ENCODE measurements around the gene EZH1. TPM values are rescaled to one million over a fixed set of nuclear protein-coding genes. Genes with fewer than 3 reads are reported as not detected.

EZH1 gene
- total RNA-seq, 2 donors from 2014 or later, result 30.5 to 32.5 TPM

DNA sequence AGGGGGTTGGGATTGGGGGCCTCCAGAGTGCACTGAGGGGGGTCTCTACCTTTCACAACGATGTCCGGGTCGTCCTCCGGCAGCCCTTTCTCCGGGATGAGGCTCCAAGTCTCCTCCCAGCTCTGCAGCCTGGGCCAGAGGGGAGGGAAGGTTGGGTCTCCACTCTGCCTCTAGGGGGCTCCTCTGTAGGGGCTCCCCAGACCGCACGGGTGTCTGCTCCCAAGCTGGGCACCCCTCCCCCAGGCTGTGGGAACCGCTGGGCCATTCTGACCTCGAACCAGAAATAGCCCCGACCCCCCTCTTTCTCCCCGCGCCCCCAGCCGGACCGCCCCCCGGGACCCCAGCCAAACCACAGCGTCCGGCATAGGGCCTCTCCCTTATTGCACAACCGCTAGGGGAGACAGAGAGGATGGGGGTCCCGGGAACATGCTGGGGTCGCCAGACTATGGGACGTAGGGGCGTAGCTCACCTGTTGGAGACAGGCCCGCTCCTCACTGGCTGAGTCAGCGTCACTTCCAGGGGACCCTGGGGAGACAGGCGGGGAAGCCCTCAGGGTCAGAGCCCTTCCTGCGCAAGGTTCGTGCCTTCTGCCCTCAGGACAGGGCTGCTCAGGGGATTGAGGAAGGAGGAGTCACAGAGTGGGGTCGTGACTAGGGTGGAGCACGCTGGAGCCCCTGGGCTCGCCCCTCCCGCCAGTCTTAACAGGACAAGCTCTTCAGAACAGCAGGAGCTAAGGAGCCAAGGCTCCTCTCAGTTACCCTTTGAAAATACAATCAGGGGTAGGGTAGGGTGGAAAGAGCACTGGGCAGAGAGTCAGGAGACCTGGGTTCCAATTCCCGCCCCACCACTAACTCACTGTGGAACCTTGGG is 70.7 kb downstream of the EZH1 start:
- Histone ChIP-seq H3K27me3 (no peaks in the 10 kb centered on the region), H3K36me3 (peaks cover 41% of the 10 kb centered on the region), H3K9me3 (no peaks in the 10 kb centered on the region), H3K4me3 (peak overlapping the region; percentile 63 to 87), H3K4me1 (peaks cover 0 to 53% of the 10 kb centered on the region in 2 donors), H3K27ac (peak overlapping the region; percentile 95 to 99)
- peak; percentile 71 for DNase-seq (ENCODE audit: low spot score)
- TF ChIP-seq, protein P1, sequence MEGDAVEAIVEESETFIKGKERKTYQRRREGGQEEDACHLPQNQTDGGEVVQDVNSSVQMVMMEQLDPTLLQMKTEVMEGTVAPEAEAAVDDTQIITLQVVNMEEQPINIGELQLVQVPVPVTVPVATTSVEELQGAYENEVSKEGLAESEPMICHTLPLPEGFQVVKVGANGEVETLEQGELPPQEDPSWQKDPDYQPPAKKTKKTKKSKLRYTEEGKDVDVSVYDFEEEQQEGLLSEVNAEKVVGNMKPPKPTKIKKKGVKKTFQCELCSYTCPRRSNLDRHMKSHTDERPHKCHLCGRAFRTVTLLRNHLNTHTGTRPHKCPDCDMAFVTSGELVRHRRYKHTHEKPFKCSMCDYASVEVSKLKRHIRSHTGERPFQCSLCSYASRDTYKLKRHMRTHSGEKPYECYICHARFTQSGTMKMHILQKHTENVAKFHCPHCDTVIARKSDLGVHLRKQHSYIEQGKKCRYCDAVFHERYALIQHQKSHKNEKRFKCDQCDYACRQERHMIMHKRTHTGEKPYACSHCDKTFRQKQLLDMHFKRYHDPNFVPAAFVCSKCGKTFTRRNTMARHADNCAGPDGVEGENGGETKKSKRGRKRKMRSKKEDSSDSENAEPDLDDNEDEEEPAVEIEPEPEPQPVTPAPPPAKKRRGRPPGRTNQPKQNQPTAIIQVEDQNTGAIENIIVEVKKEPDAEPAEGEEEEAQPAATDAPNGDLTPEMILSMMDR (IDR thresholded peaks at IDR 0.05), result peak; percentile 49 to 66

DNA sequence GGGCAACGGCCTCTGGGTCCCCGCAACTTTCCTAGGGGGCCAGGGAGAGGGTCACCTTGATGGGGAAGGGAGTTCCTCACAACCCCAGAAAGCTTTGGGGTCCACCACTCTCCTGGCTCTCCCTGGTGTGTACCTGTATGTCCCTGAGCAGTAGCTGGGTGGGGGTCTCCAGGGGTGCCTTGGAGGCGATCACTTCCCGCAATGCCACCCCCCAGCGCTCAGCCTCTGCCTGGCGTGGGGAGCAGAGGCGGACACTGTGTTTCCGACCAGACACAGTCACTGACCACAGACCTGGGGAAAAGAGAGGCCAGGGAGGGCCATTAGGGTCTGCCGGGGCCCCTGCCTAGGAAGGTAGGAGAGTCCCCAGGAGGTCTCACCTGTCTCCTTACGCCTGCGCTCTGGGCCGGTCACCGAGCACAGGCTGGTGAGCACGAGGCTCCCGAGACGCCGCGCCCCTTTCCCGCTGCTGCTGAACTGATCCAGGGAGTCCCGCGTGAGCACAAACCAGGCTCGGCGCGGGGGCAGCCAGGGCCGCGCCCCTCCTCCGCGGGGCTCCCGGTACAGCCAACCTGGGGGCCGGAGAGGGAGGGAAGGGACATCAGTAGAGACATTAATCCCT is 71.5 kb downstream of the EZH1 start:
- Histone ChIP-seq H3K27me3 (no peaks in the 10 kb centered on the region), H3K4me3 (peak overlapping the region; percentile 25 to 87), H3K4me1 (peaks cover 0 to 53% of the 10 kb centered on the region in 2 donors), H3K27ac (peak overlapping the region; percentile 95 to 99), H3K36me3 (peaks cover 47% of the 10 kb centered on the region), H3K9me3 (no peaks in the 10 kb centered on the region)
- no peak for DNase-seq (ENCODE audit: low spot score)
- TF ChIP-seq, protein P1 (IDR thresholded peaks at IDR 0.05), result no peak

DNA sequence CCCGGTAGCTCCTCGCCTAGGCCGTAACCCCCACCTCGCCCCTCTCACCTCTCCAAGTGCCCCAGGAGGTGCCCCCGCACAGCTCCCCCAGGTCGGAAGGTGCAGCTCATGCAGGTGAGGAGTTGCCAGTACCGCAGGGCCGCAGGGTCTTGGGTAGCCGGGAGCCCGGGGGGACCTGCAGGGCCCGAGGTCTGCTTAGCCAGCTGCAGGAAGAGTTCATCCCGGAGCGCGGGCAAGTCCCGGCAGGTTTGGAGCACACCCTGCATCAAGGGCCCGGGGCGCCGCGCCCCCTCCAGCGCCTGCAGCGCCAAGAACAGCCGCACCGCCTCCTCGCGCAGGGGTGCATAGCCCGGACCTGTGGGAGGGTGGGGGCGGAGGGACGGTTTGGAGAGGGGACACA is 72.8 kb downstream of the EZH1 start:
- H3K9me3 ChIP-seq, result no peaks in the 10 kb centered on the region
- peaks cover 47% of the 10 kb centered on the region for H3K36me3 ChIP-seq
- no peak for DNase-seq (ENCODE audit: low spot score)
- H3K27ac ChIP-seq, result no peak overlapping the region
- H3K4me1 ChIP-seq, result peaks cover 0 to 58% of the 10 kb centered on the region in 2 donors
- TF ChIP-seq, protein P1 (IDR thresholded peaks at IDR 0.05), result no peak
- H3K4me3 ChIP-seq, result no peak overlapping the region
- H3K27me3 ChIP-seq, result no peaks in the 10 kb centered on the region

DNA sequence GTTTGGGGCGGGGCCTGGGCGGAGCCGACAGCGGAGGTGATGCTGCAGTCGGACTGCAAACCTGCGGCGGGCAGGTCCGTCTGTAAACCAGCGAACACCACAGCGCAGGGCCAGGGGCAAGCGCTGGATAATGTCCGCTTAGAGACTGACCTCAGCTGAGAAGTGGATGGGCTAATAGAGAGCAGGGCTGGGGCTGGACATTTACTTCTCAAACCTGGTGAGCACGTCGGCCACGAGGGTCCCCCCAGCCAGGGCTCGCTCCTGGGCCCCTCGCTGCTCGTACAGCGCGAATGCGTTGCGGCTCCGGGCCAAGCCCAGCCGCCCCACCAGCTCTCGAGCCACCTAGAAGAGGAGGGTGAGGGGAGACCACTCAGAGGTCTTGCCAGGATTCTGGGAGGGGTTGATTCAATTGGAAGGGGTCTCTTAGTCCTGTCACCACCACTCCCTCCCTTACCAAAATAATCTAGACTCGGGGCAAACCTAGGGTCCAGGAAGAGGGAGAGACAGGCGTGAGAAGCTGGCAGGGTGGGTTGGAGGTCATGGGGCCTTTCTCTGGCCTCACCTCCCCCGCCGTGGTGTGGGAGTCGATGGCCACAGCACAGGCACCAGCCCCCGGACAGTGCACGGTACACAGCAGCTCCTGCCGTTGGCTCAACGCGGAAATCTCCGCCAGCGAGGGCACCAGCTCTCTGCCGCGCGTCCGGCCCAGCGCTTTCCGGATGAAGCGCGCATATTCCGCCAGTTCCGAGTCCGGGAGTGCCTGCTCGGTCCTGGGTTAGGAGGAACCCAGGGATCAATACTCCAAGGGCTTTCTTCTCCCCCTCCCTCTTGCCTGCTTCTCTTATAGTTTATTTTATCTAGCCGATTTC is 73.8 kb downstream of the EZH1 start:
- H3K27ac ChIP-seq, result no peak overlapping the region
- H3K27me3 ChIP-seq, result no peaks in the 10 kb centered on the region
- TF ChIP-seq, protein P1 (IDR thresholded peaks at IDR 0.05), result no peak
- peaks cover 56% of the 10 kb centered on the region for H3K36me3 ChIP-seq
- no peak overlapping the region for H3K4me3 ChIP-seq
- no peaks in the 10 kb centered on the region for H3K9me3 ChIP-seq
- no peak for DNase-seq (ENCODE audit: low spot score)
- H3K4me1 ChIP-seq, result peaks cover 0 to 63% of the 10 kb centered on the region in 2 donors

DNA sequence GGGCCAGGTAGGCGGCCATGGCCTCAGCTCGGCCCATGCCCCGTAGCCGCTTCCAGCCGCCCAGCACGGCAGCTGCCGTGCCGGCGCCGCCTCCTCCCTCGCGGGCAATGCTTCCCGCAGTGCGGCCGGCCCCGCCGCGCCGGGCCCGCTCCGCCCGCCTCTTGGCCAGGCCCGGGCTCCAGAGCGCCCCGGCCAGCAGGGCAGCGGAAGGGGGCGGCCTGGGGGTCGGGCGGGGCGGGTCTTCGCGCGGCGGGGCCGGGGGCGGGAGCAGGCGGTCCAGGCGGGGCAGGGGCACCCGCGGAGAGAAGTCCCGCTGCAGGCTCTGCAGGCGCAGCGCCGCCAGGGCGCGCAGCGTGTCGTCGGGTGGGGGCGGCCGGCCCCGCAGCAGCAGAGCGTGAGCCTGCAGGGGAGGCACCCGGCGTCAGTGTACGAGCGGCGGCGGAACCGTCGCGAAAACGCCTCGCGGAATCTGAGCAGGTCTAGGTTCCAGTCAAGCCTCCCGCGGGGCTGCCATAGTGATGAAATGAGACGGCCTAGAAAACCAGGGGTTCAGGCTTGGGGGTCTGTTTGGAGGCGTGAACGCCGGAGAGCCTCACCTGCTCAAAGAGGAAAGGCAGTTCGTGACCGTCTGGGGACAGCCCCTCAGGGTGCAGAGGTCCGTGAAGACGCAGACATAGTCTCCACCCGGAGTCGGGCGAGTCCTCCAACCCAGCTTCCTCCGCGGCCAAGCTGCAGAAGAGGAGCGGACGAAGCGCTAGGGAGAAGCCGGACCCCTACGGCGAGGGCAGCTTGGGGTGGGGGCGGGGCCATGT is 74.7 kb downstream of the EZH1 start:
- Histone ChIP-seq H3K36me3 (peaks cover 64% of the 10 kb centered on the region), H3K9me3 (no peaks in the 10 kb centered on the region), H3K4me3 (no peak overlapping the region), H3K27ac (no peak overlapping the region), H3K27me3 (no peaks in the 10 kb centered on the region), H3K4me1 (peaks cover 0 to 55% of the 10 kb centered on the region in 2 donors)
- TF ChIP-seq, protein P1 (IDR thresholded peaks at IDR 0.05), result no peak
- DNase-seq (ENCODE audit: low spot score), result no peak

Data from right atrium auricular region (tissue), 2 donors.